Measurements from ENCODE around the gene CADM2.

Gene CADM2

GRCh38 chr3:85846940-85847339, 888.2 kb downstream of the CADM2 start:
- no peaks in the 10 kb centered on the region for H3K9me3 ChIP-seq (ENCODE audit: control insufficient read depth, insufficient read depth, low read depth, low read length)
- no peak for TF ChIP-seq ZBTB8A (tag by site-specific recombination; IDR thresholded peaks at IDR 0.05)
- no peak for TF ChIP-seq HOXD13 (CRISPR knock-in tag; IDR thresholded peaks at IDR 0.05; ENCODE audit: borderline replicate concordance)
- no peak for TF ChIP-seq ZBTB10 (tag by site-specific recombination; IDR thresholded peaks at IDR 0.05)
- no peak for TF ChIP-seq GLIS1 (tag by site-specific recombination; IDR thresholded peaks at IDR 0.05)
- no peak for TF ChIP-seq ZNF175 (tag by site-specific recombination; IDR thresholded peaks at IDR 0.05)
- no peak for TF ChIP-seq ZNF292 (tag by site-specific recombination; IDR thresholded peaks at IDR 0.05; ENCODE audit: borderline replicate concordance, low read depth)
- no peak for TF ChIP-seq ZNF747 (tag by site-specific recombination; IDR thresholded peaks at IDR 0.05)
- TF ChIP-seq ZBTB26 (tag by site-specific recombination; optimal IDR thresholded peaks at IDR 0.05) = no peak
- TF ChIP-seq ZNF311 (tag by site-specific recombination; IDR thresholded peaks at IDR 0.05; ENCODE audit: borderline replicate concordance) = no peak
- no peak for TF ChIP-seq ZSCAN16 (tag by site-specific recombination; IDR thresholded peaks at IDR 0.05)
- no peak for TF ChIP-seq ZNF114 (tag by site-specific recombination; IDR thresholded peaks at IDR 0.05)
- TF ChIP-seq SALL2 (tag by site-specific recombination; IDR thresholded peaks at IDR 0.05; ENCODE audit: borderline replicate concordance) = no peak
- TF ChIP-seq ZNF121 (tag by site-specific recombination; IDR thresholded peaks at IDR 0.05) = no peak
- TF ChIP-seq ZNF366 (tag by site-specific recombination; conservative IDR thresholded peaks at IDR 0.05) = no peak
- no peak for TF ChIP-seq ZNF561 (tag by site-specific recombination; IDR thresholded peaks at IDR 0.05; ENCODE audit: borderline replicate concordance)
- TF ChIP-seq ZNF785 (tag by site-specific recombination; IDR thresholded peaks at IDR 0.05) = no peak
- TF ChIP-seq ZNF580 (tag by site-specific recombination; IDR thresholded peaks at IDR 0.05) = no peak
- TF ChIP-seq ZNF514 (tag by site-specific recombination; IDR thresholded peaks at IDR 0.05) = no peak
- no peak overlapping the region for H3K27ac ChIP-seq (ENCODE audit: extremely low read depth, low read depth, low read length)
- ChIA-PET POLR2A (no interaction called here), CTCF (no interaction called here)
- H3K36me3 ChIP-seq (ENCODE audit: control insufficient read depth in 2 of 2, insufficient read depth in 1 of 2, low read length in 2 of 2) = no peaks in the 10 kb centered on the region
- no peak overlapping the region for H3K4me3 ChIP-seq (ENCODE audit: low read depth, low read length)
- no peaks in the 10 kb centered on the region for H3K4me1 ChIP-seq (ENCODE audit: control insufficient read depth, insufficient read depth, low read length)

GRCh38 chr3:85851071-85851470, 892.3 kb downstream of the CADM2 start:
- H3K4me3 ChIP-seq (ENCODE audit: low read depth, low read length) = no peak overlapping the region
- ChIA-PET POLR2A (no interaction called here), CTCF (interaction anchor here (1.0 kb wide), 1 partner anchor 10 kb away, joined by 3 read pairs; no protein-coding TSS in a partner anchor)
- H3K9me3 ChIP-seq (ENCODE audit: control insufficient read depth, insufficient read depth, low read depth, low read length) = no peaks in the 10 kb centered on the region
- no peaks in the 10 kb centered on the region for H3K36me3 ChIP-seq (ENCODE audit: control insufficient read depth in 2 of 2, insufficient read depth in 1 of 2, low read length in 2 of 2)
- no peak overlapping the region for H3K27ac ChIP-seq (ENCODE audit: extremely low read depth, low read depth, low read length)
- H3K4me1 ChIP-seq (ENCODE audit: control insufficient read depth, insufficient read depth, low read length) = no peaks in the 10 kb centered on the region
- no peak for TF ChIP-seq EGR2 (tag by site-specific recombination; IDR thresholded peaks at IDR 0.05; ENCODE audit: low read depth)
- no peak for TF ChIP-seq ZNF404 (tag by site-specific recombination; IDR thresholded peaks at IDR 0.05)
- no peak for TF ChIP-seq ZBTB49 (tag by site-specific recombination; IDR thresholded peaks at IDR 0.05; ENCODE audit: low read depth)
- TF ChIP-seq ELK4 (IDR thresholded peaks at IDR 0.05; ENCODE audit: borderline replicate concordance, low read depth, low read length) = no peak
- TF ChIP-seq ZNF530 (tag by site-specific recombination; IDR thresholded peaks at IDR 0.05; ENCODE audit: low read depth) = no peak
- TF ChIP-seq ZNF280D (tag by site-specific recombination; IDR thresholded peaks at IDR 0.05) = no peak
- TF ChIP-seq ZNF777 (tag by site-specific recombination; IDR thresholded peaks at IDR 0.05; ENCODE audit: borderline replicate concordance) = no peak
- no peak for TF ChIP-seq ZBTB20 (tag by site-specific recombination; IDR thresholded peaks at IDR 0.05)
- TF ChIP-seq ZNF175 (tag by site-specific recombination; IDR thresholded peaks at IDR 0.05) = no peak
